GM21447 (cell line): ENCODE measurements around the gene OR7E24.
"Not testable (repeated sequence)": the region's sequence is repeated elsewhere in the genome, so short reads cannot be mapped to it uniquely, and the experiment has no call there.

Experiments used
- ATAC-seq: cut with Tn5 transposase; IDR thresholded peaks from one replicate; pipeline ENCODE4 v1.9.1; 2021; ENCODE audit not compliant: unreplicated experiment

OR7E24 gene

DNA sequence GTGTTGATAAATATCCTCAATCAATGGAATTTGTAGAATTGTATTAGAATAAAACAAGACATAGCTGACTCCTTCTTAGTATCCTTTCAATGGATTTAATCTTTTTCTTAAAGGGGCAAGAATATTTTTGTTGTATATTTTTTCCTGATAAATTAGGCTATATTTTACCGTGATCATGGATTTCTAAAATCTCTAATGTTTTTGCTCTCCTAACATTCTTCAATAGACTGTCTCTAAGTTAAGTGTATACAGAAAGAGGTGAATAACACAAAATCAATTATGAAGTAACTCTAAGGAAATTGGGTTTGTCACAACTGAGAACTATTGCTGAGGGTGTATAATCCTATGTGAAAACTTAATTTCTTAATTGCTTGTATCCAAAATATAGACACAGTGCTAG is at the start of gene OR7E24:
OR7E24 (plus strand) TSS at position 301 of the 400 bp plus-strand sequence. CDS start 114 bp downstream, outside the sequence.
- no peak for ATAC-seq

DNA sequence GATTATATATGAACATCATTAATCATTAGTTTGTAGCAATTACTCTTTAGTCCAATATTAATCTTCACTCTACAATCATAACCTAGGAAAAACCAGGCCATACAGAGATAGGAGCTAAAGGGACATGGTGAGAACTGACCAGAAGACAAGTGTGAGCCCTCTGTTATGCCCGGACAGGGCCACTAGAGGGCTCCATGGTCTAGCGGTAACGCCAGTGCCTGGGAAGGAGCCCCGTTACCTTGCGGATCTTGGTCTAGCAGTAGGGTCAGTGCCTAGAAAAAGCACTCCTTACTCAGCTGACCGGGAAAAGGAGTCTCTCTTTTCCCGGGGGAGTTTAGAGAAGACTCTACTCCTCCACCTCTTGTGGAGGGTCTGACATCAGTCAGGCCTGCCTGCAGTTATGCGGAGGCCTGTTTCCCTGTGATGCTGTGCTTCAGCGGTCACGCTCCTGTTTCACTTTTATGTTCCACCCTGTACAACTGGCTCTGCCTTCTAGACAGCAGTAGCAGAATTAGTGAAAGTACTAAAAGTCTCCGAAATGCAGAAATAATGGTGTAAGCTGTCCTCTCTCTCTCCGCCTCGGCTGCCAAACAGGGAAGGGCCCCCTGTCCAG is 45.1 kb upstream of the OR7E24 start:
- no peak for ATAC-seq

GRCh38 chr19:9219489-9219888 is 31.2 kb upstream of the OR7E24 start, which contains the start of gene OR7D4:
Gene OR7D4 (minus strand): TSS chr19:9219589. CDS start chr19:9214837, 4,752 bp downstream.
- no peak for ATAC-seq

GRCh38 chr19:9251236-9251635 is 506 bp downstream of the OR7E24 start:
- ATAC-seq: no peak

DNA sequence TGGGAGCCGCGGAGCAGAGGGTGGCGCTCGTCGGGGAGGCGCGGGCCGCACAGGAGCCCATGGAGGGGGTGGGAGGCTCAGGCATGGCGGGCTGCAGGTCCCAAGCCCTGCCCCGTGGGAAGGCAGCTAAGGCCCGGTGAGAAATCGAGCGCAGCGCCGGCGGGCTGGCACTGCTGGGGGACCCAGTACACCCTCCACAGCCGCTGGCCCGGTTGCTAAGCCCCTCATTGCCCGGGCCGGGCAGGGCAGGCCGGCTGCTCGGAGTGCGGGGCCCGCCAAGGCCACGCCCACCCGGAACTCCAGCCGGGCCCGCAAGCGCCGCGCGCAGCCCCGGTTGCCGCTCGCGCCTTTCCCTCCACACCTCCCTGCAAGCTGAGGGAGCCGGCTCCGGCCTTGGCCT is 32.8 kb downstream of the OR7E24 start:
- not testable (repeated sequence) for ATAC-seq

DNA sequence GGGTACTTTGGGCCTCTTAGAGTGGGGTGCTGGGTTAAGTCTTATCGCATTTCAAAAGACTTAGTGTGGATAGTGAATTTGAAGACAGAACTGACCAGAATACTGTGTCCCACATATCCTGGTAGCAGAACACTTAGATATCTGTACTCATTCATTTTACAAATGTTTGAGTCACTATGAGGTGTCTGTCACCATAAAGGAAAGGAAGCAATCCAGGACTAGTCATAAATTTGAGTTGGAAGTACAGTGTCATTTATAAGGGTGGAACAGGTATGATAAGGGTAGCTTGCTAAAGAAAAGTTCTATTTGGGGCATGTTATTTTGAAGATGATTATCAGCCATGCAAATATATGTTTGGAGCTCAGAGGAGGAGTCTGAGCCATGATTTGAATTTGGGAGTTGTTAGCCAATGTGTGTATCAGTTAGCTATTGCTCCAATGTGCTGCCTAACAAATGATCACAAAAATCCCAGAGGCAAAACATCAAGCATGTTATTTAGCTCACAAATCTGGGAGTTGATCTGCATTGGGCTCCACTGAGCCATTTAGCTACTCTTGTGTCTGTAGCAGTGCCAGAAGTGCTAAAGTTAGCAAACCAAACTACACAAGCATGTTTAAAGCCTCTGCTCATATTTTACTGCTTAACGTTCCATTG is 38.6 kb downstream of the OR7E24 start:
- ATAC-seq: no peak

- ATAC-seq: no peak
These were observed 44.7 kb downstream of the OR7E24 start for GRCh38 chr19:9295411-9295849.

- ATAC-seq: no peak
These were observed 45.6 kb downstream of the OR7E24 start for GRCh38 chr19:9296336-9296735.
